IMR-90 (cell line): ENCODE measurements around the gene PSMD9. TPM values are rescaled to one million over a fixed set of nuclear protein-coding genes. Genes with fewer than 3 reads are reported as not detected.
"Not testable (repeated sequence)": the region's sequence is repeated elsewhere in the genome, so short reads cannot be mapped to it uniquely, and the experiment has no call there.

ENCODE experiments used
- ATAC-seq: fragments of 200-7000 bp; cut with Tn5 transposase; 2 replicates; pipeline ENCODE4 v1.9.1; 2020; ENCODE audit warnings: low read depth, mild to moderate bottlenecking, moderate library complexity
- BruUV-seq: library from RNA; stranded (reverse); fragments of 400-500 nt; replicated peaks from 2 replicates; lab custom pipeline; 2021; lab: Mats Ljungman, UMichigan
- CTCF ChIA-PET: fragments of 300-600 bp; formaldehyde crosslinking; extraction: SDS; loops from one replicate; lab custom pipeline; 2021; ENCODE audit warnings: antibody characterized with exemption; lab: Yijun Ruan, JAX
- POLR2A ChIA-PET: fragments of 300-600 bp; sonication (Branson Sonifier 250); formaldehyde crosslinking; loops from one replicate; lab custom pipeline; 2022; ENCODE audit warnings: antibody characterized with exemption; ENCODE audit not compliant: unreplicated experiment; lab: Charles Lee
- DNase-seq: peaks from one replicate; pipeline ENCODE4 v3.0.0; 2013
- H2AFZ ChIP-seq: replicated peaks from 2 replicates; pipeline ENCODE3; 2013; ENCODE audit warnings: low read length, mild to moderate bottlenecking; ENCODE audit not compliant: poor library complexity
- H2AK5ac ChIP-seq: 2 replicates; pipeline ENCODE4 v1.6.1; 2013; ENCODE audit warnings: low read depth, low read length, inconsistent platforms
- H2AK9ac ChIP-seq: replicated peaks from 2 replicates; pipeline ENCODE3; 2013; ENCODE audit warnings: mild to moderate bottlenecking, low read depth, low read length, moderate library complexity; ENCODE audit not compliant: poor library complexity
- H2BK120ac ChIP-seq: 2 replicates; pipeline ENCODE4 v1.6.1; 2013; ENCODE audit warnings: low read depth, low read length, inconsistent platforms
- H2BK15ac ChIP-seq: 3 replicates; pipeline ENCODE4 v1.6.1; 2013; ENCODE audit warnings: low read depth, low read length, inconsistent platforms
- H2BK20ac ChIP-seq: 2 replicates; pipeline ENCODE4 v1.6.1; 2013; ENCODE audit warnings: low read depth, mild to moderate bottlenecking, inconsistent platforms, low read length, moderate library complexity
- H2BK5ac ChIP-seq: 2 replicates; pipeline ENCODE4 v1.6.1; 2013; ENCODE audit warnings: mild to moderate bottlenecking, low read depth, low read length, inconsistent platforms; ENCODE audit not compliant: poor library complexity, severe bottlenecking
- H3K14ac ChIP-seq: replicated peaks from 2 replicates; pipeline ENCODE4 v1.6.1; 2013; ENCODE audit warnings: low read depth, low read length, inconsistent platforms
- H3K18ac ChIP-seq: 2 replicates; pipeline ENCODE4 v1.6.1; 2013; ENCODE audit warnings: low read depth, low read length, control low read depth
- H3K23ac ChIP-seq: 2 replicates; pipeline ENCODE4 v1.6.1; 2013; ENCODE audit warnings: low read depth, low read length, inconsistent platforms
- H3K27ac ChIP-seq: 2 replicates; pipeline ENCODE4 v1.5.1; 2013; ENCODE audit warnings: mild to moderate bottlenecking, control low read depth, low read length; ENCODE audit not compliant: insufficient read depth
- H3K27me3 ChIP-seq: 2 replicates; pipeline ENCODE4 v1.6.1; 2013; ENCODE audit warnings: low read length; ENCODE audit not compliant: control insufficient read depth, insufficient read depth
- H3K36me3 ChIP-seq: 2 replicates; pipeline ENCODE4 v1.6.1; 2013; ENCODE audit warnings: low read length, mixed read lengths; ENCODE audit not compliant: control insufficient read depth, insufficient read depth
- H3K4ac ChIP-seq: 2 replicates; pipeline ENCODE4 v1.6.1; 2013; ENCODE audit warnings: low read depth, low read length, inconsistent platforms
- H3K4me1 ChIP-seq: 2 replicates; pipeline ENCODE4 v1.6.1; 2013; ENCODE audit warnings: low read length, mixed read lengths; ENCODE audit not compliant: control insufficient read depth, insufficient read depth
- H3K4me2 ChIP-seq: 2 replicates; pipeline ENCODE4 v1.6.1; 2013; ENCODE audit warnings: low read depth, mild to moderate bottlenecking, control low read depth, low read length, moderate library complexity
- H3K4me3 ChIP-seq: 2 replicates; pipeline ENCODE4 v1.5.1; 2013; ENCODE audit warnings: low read depth, mild to moderate bottlenecking, control low read depth, low read length, moderate library complexity; ENCODE audit not compliant: insufficient read depth
- H3K56ac ChIP-seq: 2 replicates; pipeline ENCODE4 v1.6.1; 2013; ENCODE audit warnings: low read length, inconsistent platforms; ENCODE audit not compliant: insufficient read depth; ENCODE audit errors: extremely low read depth
- H3K79me1 ChIP-seq, 2 experiments: 2 replicates each; pipeline ENCODE4 v1.6.1; 2013; ENCODE audit warnings: low read length in 2 of 2, inconsistent platforms in 1 of 2, low read depth in 1 of 2
- H3K9ac ChIP-seq: 2 replicates; pipeline ENCODE4 v1.6.1; 2013; ENCODE audit warnings: low read depth, low read length, control low read depth
- H3K9me1 ChIP-seq: 2 replicates; pipeline ENCODE4 v1.6.1; 2013; ENCODE audit warnings: low read length, inconsistent platforms; ENCODE audit not compliant: insufficient read depth
- H3K9me3 ChIP-seq: 2 replicates; pipeline ENCODE4 v1.6.1; 2013; ENCODE audit warnings: low read length; ENCODE audit not compliant: control insufficient read depth, insufficient read depth
- H4K20me1 ChIP-seq: 2 replicates; pipeline ENCODE4 v1.6.1; 2013; ENCODE audit warnings: low read length, inconsistent platforms; ENCODE audit not compliant: insufficient read depth
- H4K5ac ChIP-seq: 2 replicates; pipeline ENCODE4 v1.6.1; 2013; ENCODE audit warnings: mild to moderate bottlenecking, low read depth, low read length, control low read depth
- H4K8ac ChIP-seq, 2 experiments: 2 replicates each; pipeline ENCODE4 v1.6.1; 2013; ENCODE audit warnings: low read depth in 2 of 2, low read length in 2 of 2, control low read depth in 1 of 2, inconsistent platforms in 1 of 2
- H4K91ac ChIP-seq: 2 replicates; pipeline ENCODE4 v1.6.1; 2013; ENCODE audit warnings: low read depth, low read length, inconsistent platforms; ENCODE audit not compliant: insufficient read depth
- WGBS, 2 experiments: methylation state at CpG; one replicate each; pipeline versions ENCODE4 v1.1.5 to v1.1.7; 2013; ENCODE audit warnings: missing lambda C conversion rate in 2 of 2; ENCODE audit not compliant: insufficient read length in 1 of 2; ENCODE audit errors: extremely low coverage in 2 of 2; 5-methylcytosine and 5-hydroxymethylcytosine counted together
- dilution Hi-C: fragments of 300-500 bp; cut with HindIII; formaldehyde crosslinking; loops from one replicate; pipeline ENCODE4 v1.14.3; 2018; ENCODE audit warnings: low sequenced_read_pairs; ENCODE audit not compliant: unreplicated experiment
- in situ Hi-C: fragments of 300-500 bp; cut with MboI; formaldehyde crosslinking; loops from 3 replicates; pipeline ENCODE4 v1.14.3; 2019; ENCODE audit warnings: low sequenced_read_pairs, inconsistent platforms, mixed read lengths
- intact Hi-C: fragments of 100-400 bp; cut with micrococcal nuclease; formaldehyde crosslinking; loops from 2 replicates; pipeline ENCODE4 v1.10.0; 2022
- polyA plus RNA-seq, 3 experiments: library from polyadenylated mRNA; depleted of rRNA; stranded (reverse); fragments of >200 nt; gene quantifications; 2 replicates each; pipeline ENCODE4 v1.2.3, GENCODE V29; 2012; ENCODE audit warnings: low replicate concordance in 1 of 3
- total RNA-seq: library from RNA; depleted of rRNA; stranded (reverse); fragments of >200 nt; gene quantifications from 2 replicates; pipeline ENCODE4 v1.2.3, GENCODE V29; 2012

PSMD9 gene
- total and polyA plus RNA-seq, 2 of the 4 experiments (the other 2 are of a cell fraction): 135 to 142 TPM

DNA sequence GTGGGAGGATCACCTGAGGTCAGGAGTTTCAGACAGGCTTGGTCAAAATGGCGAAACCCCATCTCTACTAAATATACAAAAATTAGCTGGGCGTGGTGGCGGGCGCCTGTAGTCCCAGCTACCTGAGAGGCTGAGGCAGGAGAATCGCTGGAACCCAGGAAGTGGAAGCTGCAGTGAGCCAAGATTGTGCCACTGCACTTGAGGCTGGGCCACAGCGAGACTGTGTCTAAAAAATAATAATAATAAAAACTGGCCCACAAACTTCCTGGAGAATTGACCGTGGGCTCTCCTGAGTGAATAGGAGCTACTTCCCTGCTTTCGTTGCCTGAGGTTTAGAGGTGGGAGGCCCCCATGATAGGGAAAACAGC, 12.5 kb upstream of the PSMD9 start:
- POLR2A ChIA-PET, BruUV-seq, H4K8ac ChIP-seq: not testable (repeated sequence)

More for the DNA sequence above, 12.5 kb upstream of the PSMD9 start:
- dilution Hi-C loops, ATAC-seq, H3K9ac ChIP-seq, CTCF ChIA-PET, H3K56ac ChIP-seq, H3K18ac ChIP-seq, H2BK20ac ChIP-seq, H3K4me1 ChIP-seq, H3K27ac ChIP-seq, H4K20me1 ChIP-seq, H2AK9ac ChIP-seq, H3K79me1 ChIP-seq, H2AFZ ChIP-seq, H3K14ac ChIP-seq, H3K27me3 ChIP-seq, H3K4me3 ChIP-seq, H3K4me2 ChIP-seq, H2BK5ac ChIP-seq, DNase-seq, H4K5ac ChIP-seq, intact Hi-C loops, H3K36me3 ChIP-seq, H3K23ac ChIP-seq, in situ Hi-C loops, H4K91ac ChIP-seq, H2AK5ac ChIP-seq, H3K9me3 ChIP-seq, H2BK15ac ChIP-seq, H3K4ac ChIP-seq, H2BK120ac ChIP-seq: not testable (repeated sequence)
- H3K9me1 ChIP-seq: peaks cover 11% of the 10 kb centered on the region; the same call in 1 of the 2 replicates
- 100% methylated on average over 3 of the region's 8 CpGs; no CpG with 5 or more reads in 1 of the 2 experiments for WGBS, 2 experiments
